Neural progenitor cell (in vitro differentiated cells): ENCODE measurements around the gene EOMES.

Source experiments
- CTCF ChIP-seq: fragments of 200-600 bp; sonication (generic); IDR thresholded peaks from 2 replicates; pipeline ENCODE4 v1.5.1; 2017; ENCODE audit warnings: antibody characterized with exemption, mild to moderate bottlenecking
- EZH2 ChIP-seq: fragments of 200-600 bp; sonication (generic); IDR thresholded peaks from 2 replicates; pipeline ENCODE4 v1.6.1; 2017; ENCODE audit warnings: antibody characterized with exemption, mild to moderate bottlenecking, moderate library complexity

DNA sequence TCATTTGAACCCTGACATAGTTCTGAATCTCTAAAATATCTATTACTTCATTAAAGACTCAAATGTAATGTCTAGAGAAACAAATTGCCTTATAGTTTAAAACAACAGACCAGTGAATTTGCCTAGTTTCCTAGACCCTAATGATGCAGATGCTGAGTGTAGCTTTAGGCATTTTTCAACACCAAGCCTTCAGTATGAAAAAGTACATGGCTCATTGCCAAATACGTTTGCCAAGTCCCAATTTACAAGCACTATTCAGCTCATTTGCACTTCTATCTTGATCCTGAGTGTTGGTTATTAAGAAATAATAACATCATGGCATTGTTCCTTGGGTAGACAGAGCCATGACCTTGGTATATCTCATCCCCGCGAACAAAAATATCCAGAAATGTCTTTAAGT, 46.8 kb downstream of the EOMES start:
- TF ChIP-seq EZH2 (no peak), CTCF (no peak)
